Suprapubic skin (tissue), 4 donors: ENCODE data around the gene ZNF431. TPM values are rescaled to one million over a fixed set of nuclear protein-coding genes. Genes with fewer than 3 reads are reported as not detected.

Source experiments
- DNase-seq, 2 donors: peaks; one replicate each; pipeline ENCODE4 v3.0.0-alpha.2; 2019; ENCODE audit warnings: low spot score in 2 of 2
- H3K27ac ChIP-seq: fragments of 200-600 bp; sonication (generic); one replicate; pipeline ENCODE4 v1.5.1; 2019
- H3K27me3 ChIP-seq: fragments of 200-600 bp; sonication (generic); one replicate; pipeline ENCODE4 v1.5.1; 2019
- H3K36me3 ChIP-seq: fragments of 200-600 bp; sonication (generic); one replicate; pipeline ENCODE4 v1.5.1; 2019
- H3K4me1 ChIP-seq: fragments of 200-600 bp; sonication (generic); one replicate; pipeline ENCODE4 v1.5.1; 2019
- H3K4me3 ChIP-seq: fragments of 200-600 bp; sonication (generic); one replicate; pipeline ENCODE4 v1.5.1; 2019; ENCODE audit warnings: mild to moderate bottlenecking
- H3K9me3 ChIP-seq: fragments of 200-600 bp; sonication (generic); one replicate; pipeline ENCODE4 v1.5.1; 2019
- EP300 ChIP-seq: sonication (generic); formaldehyde crosslinking; IDR thresholded peaks from one replicate; pipeline ENCODE4 v1.6.1; 2017; ENCODE audit warnings: antibody characterized with exemption
- POLR2A ChIP-seq, 2 donors: fragments of 450-650 bp; IDR thresholded peaks; one replicate each; pipeline ENCODE4 v1.6.1; 2017; ENCODE audit warnings: antibody characterized with exemption in 2 of 2, mild to moderate bottlenecking in 2 of 2, moderate library complexity in 2 of 2
- POLR2AphosphoS5 ChIP-seq, 3 donors: sonication (generic); formaldehyde crosslinking; IDR thresholded peaks; one replicate each; pipeline ENCODE4 v1.6.1; 2017; ENCODE audit warnings: antibody characterized with exemption in 3 of 3
- WGBS: methylation state at CpG from one replicate; pipeline ENCODE4 v1.1.5; 2018; 5-methylcytosine and 5-hydroxymethylcytosine counted together
- total RNA-seq, 4 donors: library from RNA; depleted of rRNA; stranded (reverse); fragments of >200 nt; gene quantifications; one replicate each; pipeline ENCODE4 v1.1.0, GENCODE V29; 2016
- TF ChIP-seq, protein P1 (sequence below), 2 donors: fragments of 200-600 bp in 1 of 2; fragments of 450-650 bp in 1 of 2; sonication (generic) in 1 of 2; IDR thresholded peaks; one replicate each; pipeline ENCODE4 v1.5.1; 2016 to 2019; ENCODE audit warnings: antibody characterized with exemption in 2 of 2, mild to moderate bottlenecking in 1 of 2, moderate library complexity in 1 of 2

The ZNF431 gene
- total RNA-seq, 4 donors from 2014 or later: 18.6 to 50.1 (median 37.9) TPM

DNA sequence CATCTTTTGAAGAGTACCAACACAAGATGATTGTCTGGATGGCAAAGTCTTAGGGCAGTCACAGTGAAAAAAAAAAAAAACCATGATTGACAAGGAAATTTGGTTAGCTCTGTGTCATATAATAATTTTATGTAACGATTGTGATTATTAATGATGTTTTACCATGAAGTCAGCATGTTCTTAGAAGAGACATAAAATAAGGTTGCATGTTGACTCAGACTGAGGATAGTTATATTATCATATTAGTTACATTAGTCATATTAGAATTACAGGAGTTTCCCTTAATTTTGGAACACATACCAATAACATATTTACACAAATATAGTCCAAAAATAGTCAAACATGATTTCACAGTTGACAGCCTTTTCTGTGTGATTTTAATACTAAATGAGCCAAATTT, 5.7 kb downstream of the ZNF431 start:
- 64% methylated on average over 1 of the region's 1 CpG for WGBS
- Histone ChIP-seq H3K27ac (no peak overlapping the region), H3K36me3 (peaks cover 62% of the 10 kb centered on the region), H3K9me3 (peaks cover 3% of the 10 kb centered on the region), H3K4me1 (peaks cover 16% of the 10 kb centered on the region), H3K27me3 (no peaks in the 10 kb centered on the region), H3K4me3 (no peak overlapping the region)
- no peak for DNase-seq
- TF ChIP-seq EP300 (no peak), POLR2A (IDR thresholded peaks at IDR 0.05) (no peak), POLR2AphosphoS5 (IDR thresholded peaks at IDR 0.05) (no peak)
- TF ChIP-seq, protein P1, sequence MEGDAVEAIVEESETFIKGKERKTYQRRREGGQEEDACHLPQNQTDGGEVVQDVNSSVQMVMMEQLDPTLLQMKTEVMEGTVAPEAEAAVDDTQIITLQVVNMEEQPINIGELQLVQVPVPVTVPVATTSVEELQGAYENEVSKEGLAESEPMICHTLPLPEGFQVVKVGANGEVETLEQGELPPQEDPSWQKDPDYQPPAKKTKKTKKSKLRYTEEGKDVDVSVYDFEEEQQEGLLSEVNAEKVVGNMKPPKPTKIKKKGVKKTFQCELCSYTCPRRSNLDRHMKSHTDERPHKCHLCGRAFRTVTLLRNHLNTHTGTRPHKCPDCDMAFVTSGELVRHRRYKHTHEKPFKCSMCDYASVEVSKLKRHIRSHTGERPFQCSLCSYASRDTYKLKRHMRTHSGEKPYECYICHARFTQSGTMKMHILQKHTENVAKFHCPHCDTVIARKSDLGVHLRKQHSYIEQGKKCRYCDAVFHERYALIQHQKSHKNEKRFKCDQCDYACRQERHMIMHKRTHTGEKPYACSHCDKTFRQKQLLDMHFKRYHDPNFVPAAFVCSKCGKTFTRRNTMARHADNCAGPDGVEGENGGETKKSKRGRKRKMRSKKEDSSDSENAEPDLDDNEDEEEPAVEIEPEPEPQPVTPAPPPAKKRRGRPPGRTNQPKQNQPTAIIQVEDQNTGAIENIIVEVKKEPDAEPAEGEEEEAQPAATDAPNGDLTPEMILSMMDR (IDR thresholded peaks at IDR 0.05): no peak

DNA sequence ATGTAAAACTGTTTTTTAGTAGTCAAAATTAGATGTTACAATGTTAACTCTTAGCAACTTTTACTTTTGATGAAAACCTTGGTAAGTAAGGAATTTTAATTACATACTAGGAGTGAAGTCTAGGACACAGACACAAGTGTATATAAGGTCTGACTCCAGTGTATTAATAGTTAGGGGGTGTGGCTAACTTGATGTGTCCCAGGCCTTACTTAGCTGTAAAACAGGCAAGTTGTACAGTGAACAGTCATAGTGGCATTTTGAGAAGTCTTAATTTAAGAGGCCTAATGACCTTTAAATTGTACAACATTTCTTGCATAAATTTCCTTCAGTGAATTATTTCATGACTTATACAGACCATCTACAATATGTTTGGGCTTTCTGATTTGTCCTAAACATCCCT, 6.8 kb downstream of the ZNF431 start:
- TF ChIP-seq, protein P1 (IDR thresholded peaks at IDR 0.05): no peak
- TF ChIP-seq POLR2AphosphoS5 (IDR thresholded peaks at IDR 0.05) (no peak), POLR2A (IDR thresholded peaks at IDR 0.05) (no peak), EP300 (no peak)
- Histone ChIP-seq H3K27ac (no peak overlapping the region), H3K4me1 (peaks cover 5% of the 10 kb centered on the region), H3K27me3 (no peaks in the 10 kb centered on the region), H3K4me3 (no peak overlapping the region), H3K9me3 (peaks cover 3% of the 10 kb centered on the region), H3K36me3 (peaks cover 71% of the 10 kb centered on the region)
- DNase-seq: no peak

DNA sequence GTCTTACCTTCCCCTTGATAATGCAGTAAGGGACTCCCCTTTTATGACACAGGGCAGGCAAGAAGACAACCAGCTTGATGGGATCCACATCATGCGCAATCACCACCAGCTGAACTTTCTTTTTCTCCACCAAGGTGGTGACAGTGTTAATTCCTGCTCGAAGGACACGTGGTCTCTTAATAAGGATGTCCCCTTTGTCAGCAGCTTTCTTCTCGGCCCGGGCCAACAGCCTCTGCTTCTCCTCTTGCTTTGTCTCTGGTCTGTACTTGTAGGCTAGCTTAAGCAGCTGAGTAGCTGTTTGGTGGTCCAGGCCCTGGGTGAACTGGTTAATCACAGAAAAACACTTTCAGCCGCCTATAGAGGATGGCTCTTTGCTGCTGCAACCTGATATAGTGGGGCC, 8.0 kb downstream of the ZNF431 start:
- no peaks in the 10 kb centered on the region for H3K27me3 ChIP-seq
- H3K4me3 ChIP-seq: no peak overlapping the region
- DNase-seq: no peak
- TF ChIP-seq EP300: no peak
- no peak for TF ChIP-seq POLR2A (IDR thresholded peaks at IDR 0.05)
- no peak for TF ChIP-seq POLR2AphosphoS5 (IDR thresholded peaks at IDR 0.05)
- TF ChIP-seq, protein P1 (IDR thresholded peaks at IDR 0.05): no peak
- peaks cover 3% of the 10 kb centered on the region for H3K9me3 ChIP-seq
- 98% methylated on average over 6 of the region's 6 CpGs for WGBS
- no peaks in the 10 kb centered on the region for H3K4me1 ChIP-seq
- peaks cover 64% of the 10 kb centered on the region for H3K36me3 ChIP-seq
- no peak overlapping the region for H3K27ac ChIP-seq

DNA sequence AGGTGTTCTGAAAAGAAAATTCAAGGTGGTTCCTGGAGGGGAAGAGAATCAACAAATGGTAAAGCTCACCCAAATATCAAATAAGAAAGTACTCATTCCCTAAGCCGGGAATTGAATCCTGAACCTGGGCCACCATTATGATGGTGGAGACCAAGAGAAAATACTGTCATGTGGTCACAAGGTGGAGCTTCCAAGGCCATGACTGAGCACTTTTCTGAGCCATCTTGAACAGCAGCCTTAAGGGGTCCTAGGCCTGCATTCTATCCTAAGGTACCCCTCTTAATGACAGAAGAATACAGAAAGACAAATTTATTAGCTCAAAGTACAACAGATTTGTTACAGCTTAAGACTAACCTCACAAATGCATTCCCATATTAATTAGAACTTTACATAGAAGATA, 9.6 kb downstream of the ZNF431 start:
- Histone ChIP-seq H3K27ac (no peak overlapping the region), H3K36me3 (peaks cover 60% of the 10 kb centered on the region), H3K9me3 (peaks cover 3% of the 10 kb centered on the region), H3K27me3 (no peaks in the 10 kb centered on the region), H3K4me3 (no peak overlapping the region), H3K4me1 (no peaks in the 10 kb centered on the region)
- WGBS: 96% methylated on average over 1 of the region's 1 CpG
- no peak for DNase-seq
- TF ChIP-seq EP300 (no peak), POLR2AphosphoS5 (IDR thresholded peaks at IDR 0.05) (no peak), POLR2A (IDR thresholded peaks at IDR 0.05) (no peak)
- TF ChIP-seq, protein P1 (IDR thresholded peaks at IDR 0.05): no peak

DNA sequence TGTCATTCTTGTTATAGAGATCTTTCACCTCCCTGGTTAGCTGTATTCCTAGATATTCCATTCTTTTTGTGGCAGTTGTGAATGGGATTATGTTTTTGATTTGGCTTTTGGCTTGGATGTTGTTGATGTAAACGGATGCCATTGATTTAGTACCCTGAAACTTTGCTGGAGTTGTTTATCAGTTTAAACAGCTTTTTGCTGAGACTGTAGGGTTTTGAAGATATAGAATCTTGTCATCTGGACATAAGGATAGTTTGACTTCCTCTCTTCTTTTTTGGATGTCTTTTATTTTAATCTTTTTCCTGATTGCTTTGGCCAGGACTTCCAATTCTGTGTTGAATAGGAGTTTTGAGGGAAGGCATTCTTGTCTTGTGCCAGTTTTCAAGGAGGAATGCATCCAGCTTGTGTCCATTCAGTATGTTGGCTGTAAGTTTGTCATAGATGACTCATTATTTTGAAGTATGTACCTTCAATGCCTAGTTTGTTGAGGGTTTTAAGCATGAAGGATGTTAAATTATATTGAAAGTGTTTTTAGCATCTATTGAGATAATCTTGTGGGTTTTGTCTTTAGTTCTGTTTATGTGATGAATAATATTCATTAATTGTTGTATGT, 16.8 kb downstream of the ZNF431 start:
- H3K27ac ChIP-seq: no peak overlapping the region
- WGBS: 80% methylated on average over 1 of the region's 1 CpG
- no peak for DNase-seq
- H3K4me1 ChIP-seq: no peaks in the 10 kb centered on the region
- TF ChIP-seq, protein P1 (IDR thresholded peaks at IDR 0.05): no peak
- TF ChIP-seq EP300 (no peak), POLR2A (IDR thresholded peaks at IDR 0.05) (no peak), POLR2AphosphoS5 (IDR thresholded peaks at IDR 0.05) (no peak)
- no peaks in the 10 kb centered on the region for H3K27me3 ChIP-seq
- H3K4me3 ChIP-seq: no peak overlapping the region
- peaks cover 11% of the 10 kb centered on the region for H3K36me3 ChIP-seq
- no peaks in the 10 kb centered on the region for H3K9me3 ChIP-seq
